Testis (tissue), 2 donors: ENCODE results near the gene ASMTL.

Experiments used
- CTCF ChIP-seq, 3 experiments: fragments of 450-650 bp in 2 of 3; fragments of 200-600 bp in 1 of 3; sonication (generic) in 1 of 3; IDR thresholded peaks; one replicate each; pipeline ENCODE4 v1.5.1; 2016 to 2019; ENCODE audit warnings: antibody characterized with exemption in 3 of 3, mild to moderate bottlenecking in 2 of 3, moderate library complexity in 1 of 3
- POLR2A ChIP-seq: fragments of 450-650 bp; IDR thresholded peaks from one replicate; pipeline ENCODE4 v1.6.1; 2017; ENCODE audit warnings: antibody characterized with exemption, mild to moderate bottlenecking, moderate library complexity

GRCh38 chrX:1486749-1487361 lies 34.1 kb upstream of the ASMTL start:
- TF ChIP-seq CTCF (IDR thresholded peaks at IDR 0.05): no peak
- no peak for TF ChIP-seq POLR2A
